Hematopoietic multipotent progenitor cell treated with erythropoietin and hydrocortisone succinate and interleukin-3 and kit ligand, for 15 days (in vitro differentiated cells): ENCODE results near the gene CD1D.
"Not testable (repeated sequence)": the region's sequence is repeated elsewhere in the genome, so short reads cannot be mapped to it uniquely, and the experiment has no call there.

Source experiments
- DNase-seq: peaks from one replicate; pipeline ENCODE4 v3.0.0-alpha.2; 2015; ENCODE audit warnings: low spot score

CD1D gene

DNA sequence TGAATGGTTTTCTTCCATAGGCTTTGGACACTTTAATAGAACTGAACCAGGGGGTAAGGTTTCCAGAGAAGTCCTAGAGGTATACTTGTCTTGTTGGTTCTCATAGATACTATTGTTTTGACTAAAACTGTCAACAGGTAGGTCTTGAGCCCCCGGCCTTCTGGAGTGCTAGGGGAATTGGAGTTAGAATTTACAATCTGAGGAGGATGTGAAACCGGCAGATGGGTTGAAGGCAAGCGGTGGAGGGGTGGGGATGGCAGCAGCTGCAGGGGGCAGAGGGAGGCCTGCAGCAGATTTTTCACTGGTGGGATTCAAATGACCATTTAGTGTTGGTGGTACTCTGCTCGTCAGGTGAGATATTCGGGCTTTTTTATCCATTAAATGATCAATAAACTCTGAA is 4.3 kb upstream of the CD1D start:
- no peak for DNase-seq

DNA sequence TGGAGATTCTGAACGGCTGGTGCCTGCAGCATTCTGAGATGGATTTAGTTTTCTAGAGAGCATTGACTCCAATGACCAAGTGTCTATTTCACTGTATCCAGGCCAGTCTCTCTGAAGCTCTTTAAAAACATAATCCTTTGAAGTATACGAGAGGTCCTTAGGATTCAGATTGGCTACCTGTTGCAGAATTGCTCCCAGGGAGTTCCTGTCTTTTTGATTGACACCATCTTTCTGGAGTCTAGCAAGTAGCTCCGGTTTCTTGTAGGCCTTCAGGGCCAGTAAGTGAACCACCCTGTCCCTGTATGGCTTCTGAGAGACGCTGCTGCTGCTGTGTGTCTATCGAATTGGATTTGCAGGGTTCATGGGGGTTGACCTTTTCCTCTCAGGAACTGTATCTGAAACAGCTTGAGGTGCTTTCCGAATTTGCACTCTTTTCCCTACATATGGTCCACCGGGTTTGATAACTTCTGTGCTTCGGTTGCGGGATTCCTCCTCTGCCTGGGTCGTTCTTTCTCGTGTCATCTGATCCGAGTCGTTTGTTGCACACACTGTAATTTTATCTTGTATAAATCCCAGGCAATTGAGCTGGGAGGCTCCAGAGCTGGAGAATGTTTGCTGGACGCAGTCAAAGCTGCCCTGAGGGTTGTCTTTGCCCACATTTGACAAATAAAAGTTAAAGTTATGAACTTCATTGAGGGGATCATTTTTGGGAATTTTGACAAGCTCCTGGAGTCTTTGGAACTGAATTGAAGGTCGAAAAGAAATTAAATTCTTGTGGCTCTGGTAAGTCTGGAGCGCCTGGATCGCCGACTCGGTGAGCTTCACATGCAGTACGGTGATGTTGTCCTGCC is 3.6 kb upstream of the CD1D start:
- not testable (repeated sequence) for DNase-seq

DNA sequence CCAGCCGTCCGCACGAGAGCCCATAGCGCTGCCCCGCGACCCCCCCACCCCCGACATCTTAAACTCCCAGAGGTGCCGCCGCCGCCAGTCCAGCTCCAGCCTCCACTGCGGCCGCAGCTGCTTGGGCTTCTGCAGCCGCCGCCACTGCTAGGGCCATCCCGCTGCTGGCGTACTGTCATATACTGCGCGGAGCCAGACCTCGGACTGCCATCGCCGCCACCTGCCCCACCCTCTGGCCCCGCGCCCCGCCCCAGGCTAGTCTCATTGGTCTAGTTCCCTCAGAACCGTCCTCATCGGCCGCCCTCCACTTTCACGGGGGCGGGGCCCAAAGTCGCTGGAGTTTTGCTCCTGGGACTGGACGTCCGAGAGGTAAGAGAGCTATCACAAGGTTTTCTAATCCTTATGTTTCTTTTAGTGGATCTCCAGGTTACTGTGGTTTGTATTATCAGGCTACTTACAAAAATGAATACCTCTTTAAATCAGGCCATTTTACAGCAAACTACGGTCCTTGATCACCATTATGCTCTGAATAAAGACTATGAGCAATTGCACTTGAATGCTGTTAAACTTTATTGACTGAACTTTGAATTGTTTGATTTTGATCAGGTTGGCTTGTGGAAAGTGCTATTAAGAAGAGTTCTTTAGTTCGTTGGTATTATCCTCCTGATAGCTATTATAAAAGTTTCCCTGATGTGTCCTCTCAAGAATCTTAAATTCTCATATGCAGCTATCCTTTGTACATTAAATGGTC is 2.8 kb upstream of the CD1D start:
- DNase-seq, result peak; percentile 82

DNA sequence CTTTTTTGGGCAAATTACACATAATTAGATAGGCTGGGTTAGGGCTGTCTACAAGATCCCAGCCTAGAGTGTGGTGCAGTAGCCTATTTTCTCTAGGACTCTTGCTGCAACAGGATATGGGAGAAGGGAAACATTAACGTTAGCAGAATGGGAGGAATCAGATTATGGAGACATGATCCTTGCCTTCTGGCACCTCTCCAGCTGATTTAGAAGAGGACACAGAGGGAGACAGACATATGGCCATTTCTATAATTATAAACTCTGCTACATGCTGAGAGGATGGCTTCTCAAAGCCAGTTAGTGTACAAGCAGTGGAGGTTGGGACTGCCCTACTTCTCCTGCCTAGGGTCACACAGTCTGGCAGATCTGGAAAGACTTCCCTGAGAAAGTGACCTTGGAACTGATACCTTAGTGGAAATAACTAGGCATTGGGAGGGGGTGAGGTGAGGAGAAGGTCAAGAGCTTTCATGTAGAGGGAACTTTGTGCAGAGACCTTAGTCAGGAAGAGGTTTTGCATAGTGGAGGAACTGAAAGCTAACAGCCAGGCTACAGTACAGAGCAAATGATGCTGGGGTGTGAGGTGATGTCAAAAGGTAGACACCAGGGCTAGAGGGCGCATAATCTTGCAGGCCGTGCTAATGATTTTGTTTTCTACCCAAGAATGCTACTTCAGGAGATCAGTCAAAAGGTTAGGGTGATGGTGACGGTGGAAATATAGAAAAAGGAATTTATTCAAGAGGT is 1.2 kb upstream of the CD1D start:
- peak; percentile 17 for DNase-seq

DNA sequence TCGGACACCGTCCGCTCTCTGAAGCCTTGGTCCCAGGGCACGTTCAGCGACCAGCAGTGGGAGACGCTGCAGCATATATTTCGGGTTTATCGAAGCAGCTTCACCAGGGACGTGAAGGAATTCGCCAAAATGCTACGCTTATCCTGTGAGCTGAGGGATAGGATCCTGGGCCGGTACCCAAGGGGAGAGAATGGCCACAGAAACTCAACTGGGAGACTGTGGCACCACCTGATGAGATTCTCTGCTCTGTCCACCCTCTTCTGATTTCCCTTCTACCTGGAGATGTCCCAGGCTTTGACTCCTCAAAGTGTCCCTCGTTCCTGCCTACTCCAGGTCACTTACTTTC is 855 bp downstream of the CD1D start:
- no peak for DNase-seq

DNA sequence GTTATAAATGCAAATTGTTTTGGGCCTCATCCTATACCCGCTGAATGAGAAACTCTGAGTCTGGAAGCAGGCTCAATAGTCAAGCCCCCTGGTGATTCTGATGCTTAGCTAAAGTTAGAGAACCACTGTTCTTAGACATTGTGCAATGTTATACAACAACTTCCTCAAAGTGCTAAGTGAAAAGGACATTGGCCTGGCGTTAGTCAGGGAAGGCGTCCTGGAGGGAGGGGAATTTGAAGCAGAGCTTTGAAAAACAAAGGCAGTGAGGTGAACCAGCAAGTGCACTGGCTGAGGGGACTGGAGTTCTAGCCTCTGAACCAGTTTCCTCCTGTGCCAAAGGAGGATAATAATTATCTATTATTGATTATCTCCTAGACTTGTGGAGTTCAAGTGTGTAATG is 5.1 kb downstream of the CD1D start:
- no peak for DNase-seq

DNA sequence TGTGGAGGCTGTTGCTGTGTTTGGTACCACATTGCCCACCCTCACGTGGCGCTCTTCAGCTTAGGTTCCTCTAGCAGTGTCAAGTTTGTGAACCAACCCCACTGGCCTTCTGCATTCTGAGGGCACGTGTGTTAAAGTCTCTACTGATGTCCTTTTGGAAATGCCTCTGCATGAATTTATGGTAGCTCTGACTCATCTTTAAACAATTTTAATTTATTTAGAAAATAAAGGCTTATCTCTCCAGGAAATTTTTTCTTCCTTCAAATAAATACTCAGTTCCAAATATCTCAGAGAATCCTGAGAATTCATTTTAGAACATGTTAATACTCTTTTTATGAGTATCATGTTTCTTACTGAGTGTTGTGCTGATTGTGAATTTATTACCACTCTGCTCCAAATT is 5.5 kb downstream of the CD1D start:
- no peak for DNase-seq

DNA sequence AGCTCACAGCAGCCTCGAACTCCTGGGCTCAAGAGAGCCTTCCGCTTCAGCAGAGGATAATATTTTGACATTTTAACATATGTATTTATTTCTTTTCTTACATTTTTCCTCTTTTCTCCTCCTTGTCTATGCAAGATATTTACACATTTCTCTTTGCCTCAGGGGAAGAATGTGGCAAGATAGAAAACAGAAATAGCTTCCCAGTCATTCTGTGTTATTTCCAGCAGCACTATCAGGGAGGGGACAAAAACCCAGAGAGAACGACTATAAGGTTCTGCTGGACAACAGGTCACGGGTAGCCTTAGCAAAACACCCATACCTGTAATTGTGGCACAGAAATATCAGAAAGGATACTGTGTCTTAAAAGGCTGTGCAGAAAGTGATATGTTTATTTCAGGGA is 7.9 kb downstream of the CD1D start:
- no peak for DNase-seq

DNA sequence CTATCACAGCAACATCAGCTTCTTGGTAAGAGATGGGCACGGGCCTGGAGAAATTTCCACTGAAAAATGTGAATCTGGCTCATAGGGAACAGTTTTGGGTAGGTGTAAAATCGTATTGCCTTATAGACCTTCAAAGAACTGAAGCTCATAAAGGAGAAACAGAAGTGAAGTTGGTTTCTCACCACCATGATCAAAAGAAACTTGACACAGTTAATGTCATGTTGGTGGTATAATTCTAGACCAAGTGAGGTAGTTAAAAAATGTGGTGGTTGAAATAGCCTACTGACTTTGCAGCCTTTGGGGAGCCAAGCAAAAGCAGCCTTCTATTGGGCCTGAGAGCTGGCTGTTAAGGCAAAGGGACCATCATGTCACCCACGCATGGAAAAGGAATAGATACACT is 8.9 kb downstream of the CD1D start:
- DNase-seq, result no peak

DNA sequence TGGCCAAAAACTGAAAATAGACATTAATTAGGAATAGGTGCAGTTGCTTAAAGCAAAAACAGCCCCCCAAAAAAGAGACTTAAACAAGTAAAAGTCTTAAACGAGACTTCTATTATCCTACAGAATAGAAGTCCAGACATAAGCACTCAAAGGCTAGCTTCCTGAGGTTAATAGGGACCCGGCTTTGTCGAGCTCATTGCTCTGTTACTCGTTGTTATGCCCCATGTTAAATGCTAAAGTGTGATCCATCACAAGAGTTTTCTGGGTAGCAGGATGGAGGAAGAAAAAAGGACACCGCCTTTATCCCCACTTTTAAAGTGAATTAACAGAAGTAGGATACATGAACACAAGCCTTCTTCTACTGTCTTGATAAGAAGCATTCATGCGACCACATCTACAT is 10.6 kb downstream of the CD1D start:
- no peak for DNase-seq

DNA sequence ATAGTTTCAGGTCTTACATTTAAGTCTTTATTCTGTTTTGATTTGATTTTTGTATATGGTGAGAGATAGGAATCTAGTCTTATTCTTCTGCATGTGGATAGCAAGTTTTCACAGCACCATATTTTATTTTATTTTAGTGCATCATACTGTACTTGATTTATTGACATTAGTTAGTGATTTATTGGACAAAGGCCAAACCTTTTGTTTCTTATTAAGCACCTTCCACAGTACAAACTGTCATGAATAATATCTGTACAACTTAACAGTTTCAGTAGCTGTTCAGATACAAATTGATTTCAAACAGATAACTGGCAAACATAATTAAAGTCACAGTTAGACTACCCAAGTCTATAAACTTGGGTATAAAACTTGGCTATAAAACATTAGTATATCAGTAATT is 15.8 kb downstream of the CD1D start:
- DNase-seq, result no peak

DNA sequence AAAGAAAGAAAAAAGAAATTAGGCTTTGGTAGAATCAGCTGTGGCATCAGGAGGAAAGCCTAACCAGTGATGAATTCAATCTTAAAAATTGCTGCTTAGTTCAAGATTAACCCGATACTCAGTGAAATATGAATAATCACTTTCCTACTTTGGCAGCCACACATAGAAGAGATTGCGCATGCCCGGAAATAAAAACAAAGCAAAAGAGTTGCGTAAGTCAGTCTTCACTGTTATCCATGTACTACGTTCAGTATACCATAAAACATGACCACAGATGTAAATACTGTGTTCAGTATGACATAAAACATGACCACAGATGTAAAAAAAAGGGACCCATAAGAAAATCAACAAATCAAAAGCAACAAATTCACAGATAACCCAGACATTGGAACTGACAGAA is 19.2 kb downstream of the CD1D start:
- no peak for DNase-seq

DNA sequence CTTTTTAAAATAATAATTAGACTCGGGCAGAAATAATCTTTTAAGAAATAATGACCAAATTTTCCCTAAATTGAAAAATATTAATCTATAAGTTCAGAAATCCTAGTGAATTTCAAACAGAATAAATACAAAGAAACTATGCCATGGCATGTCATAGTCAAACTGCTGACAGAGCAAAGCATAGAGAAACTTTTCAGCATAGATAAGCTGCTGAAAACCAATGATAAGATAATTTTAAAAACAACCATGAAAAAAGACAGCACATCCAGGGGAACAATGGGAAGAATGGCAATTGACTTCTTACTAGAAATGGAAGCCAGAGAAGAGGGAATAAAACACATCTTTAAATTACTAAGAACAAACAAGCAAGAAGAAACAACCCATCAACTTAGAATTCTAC is 19.8 kb downstream of the CD1D start:
- peak; percentile 16 for DNase-seq

DNA sequence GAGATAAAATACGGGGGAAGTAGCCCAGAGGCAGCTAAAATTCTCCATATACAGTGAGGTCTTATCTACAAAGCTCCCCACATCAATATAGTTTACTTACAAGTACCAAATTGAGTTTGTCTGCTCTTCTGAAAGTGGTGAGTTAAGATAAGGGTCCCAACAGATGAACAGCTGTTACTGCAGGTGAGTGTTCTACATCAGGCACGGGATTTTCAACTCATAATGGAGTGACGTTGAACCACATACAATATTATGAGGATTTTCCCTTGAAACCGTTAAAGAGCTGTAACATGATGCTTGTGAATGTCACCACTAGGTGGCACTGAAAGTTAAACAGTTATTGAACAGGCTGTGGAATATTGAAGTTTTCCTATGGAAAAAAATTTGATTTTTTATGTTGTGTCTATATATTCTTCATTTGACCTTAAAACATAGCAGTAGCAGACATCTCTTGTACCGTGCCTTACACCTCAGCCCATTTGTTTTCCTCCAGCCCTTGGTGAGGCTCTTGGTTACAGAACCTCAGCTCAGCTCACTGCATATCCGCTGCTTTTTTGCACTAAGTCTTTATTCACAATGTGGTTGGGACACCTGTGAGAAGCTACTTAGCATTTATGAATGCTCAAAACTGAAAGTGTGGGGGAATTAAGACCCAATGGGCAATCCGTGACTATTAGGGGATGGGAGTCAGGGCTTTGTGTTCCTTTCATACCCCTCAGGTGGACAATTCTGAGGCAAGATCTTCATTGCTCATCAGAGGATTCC is 23.2 kb downstream of the CD1D start:
- DNase-seq, result peak; percentile 71

DNA sequence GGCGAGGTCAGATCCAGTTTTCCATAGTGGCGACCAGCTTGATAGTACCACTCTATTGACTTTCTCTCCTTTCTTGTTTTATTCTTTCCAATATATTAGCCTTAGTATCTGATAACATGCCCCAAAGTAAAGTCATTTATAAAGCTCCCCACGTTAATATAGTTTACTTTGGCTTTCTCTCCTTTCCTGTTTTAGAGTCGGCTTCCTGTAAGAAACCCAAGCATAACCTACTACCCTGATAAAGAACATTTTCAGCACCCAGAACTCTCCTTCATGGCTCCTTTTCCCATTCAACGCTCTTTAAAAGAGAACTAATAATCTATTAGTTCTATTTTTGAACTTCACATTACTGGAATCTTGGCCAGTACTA is 23.7 kb downstream of the CD1D start:
- DNase-seq, result no peak

DNA sequence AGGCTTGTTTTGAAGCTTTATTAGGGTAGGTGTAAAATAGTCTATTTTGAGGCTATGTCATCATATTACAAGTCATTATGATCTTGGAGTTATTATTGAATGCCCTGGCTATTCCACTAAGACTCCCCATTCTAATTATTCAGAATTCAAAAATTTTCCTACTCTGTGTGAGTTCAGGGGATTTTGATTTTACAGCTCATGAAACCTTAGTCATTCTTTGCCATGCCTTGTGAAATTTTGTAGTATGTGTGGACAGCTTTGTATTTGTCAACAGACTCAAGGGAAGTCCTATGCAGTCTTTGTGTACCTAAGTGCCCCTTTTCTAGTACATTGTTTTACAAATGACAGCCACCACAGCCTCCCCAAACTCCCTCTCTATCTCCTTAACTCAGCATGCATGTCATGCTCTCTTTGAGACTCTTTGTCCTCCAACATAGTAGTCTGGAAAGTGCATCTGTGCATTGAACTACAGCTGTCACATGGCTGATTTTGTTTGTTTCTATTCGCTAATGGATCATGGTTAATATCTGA is 28.0 kb downstream of the CD1D start:
- DNase-seq, result no peak

DNA sequence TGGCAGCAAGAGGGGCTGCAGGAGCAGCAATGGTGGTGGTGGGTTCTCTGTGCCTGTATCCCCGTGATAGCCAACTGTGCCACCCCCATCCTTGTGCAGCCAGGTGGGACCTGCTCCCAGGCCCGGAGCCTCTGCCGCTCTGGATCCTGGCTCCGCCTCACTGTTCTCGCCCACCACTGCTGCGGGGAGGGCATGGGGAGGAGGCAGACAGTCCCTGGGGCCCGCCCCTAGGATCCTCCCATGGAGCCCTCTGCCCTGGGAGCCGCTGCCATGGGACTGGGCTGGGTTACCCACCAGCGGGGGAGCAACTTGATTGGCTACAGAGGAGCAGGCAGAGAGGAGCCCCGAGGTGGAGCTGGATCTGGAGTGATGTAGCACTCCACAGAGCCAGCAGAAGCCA is 31.6 kb downstream of the CD1D start:
- no peak for DNase-seq

DNA sequence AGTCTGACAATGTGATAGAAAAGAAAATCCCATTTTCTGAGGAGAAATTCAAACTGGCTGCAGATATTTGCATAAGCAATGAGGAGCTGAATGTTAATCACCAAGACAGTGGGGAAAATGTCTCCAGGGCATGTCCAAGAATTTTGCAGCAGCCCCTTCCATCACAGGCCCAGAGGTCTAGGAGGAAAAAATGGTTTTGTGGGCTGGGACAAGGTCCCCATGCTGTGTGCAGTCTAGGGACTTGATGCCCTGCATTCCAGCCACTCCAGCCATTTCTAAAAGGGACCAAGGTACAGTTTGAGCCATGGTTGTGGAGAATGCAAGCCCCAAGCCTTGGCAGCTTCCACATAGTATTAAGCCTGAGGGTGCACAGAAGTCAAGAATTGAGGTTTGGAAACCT is 42.8 kb downstream of the CD1D start:
- DNase-seq, result not testable (repeated sequence)

DNA sequence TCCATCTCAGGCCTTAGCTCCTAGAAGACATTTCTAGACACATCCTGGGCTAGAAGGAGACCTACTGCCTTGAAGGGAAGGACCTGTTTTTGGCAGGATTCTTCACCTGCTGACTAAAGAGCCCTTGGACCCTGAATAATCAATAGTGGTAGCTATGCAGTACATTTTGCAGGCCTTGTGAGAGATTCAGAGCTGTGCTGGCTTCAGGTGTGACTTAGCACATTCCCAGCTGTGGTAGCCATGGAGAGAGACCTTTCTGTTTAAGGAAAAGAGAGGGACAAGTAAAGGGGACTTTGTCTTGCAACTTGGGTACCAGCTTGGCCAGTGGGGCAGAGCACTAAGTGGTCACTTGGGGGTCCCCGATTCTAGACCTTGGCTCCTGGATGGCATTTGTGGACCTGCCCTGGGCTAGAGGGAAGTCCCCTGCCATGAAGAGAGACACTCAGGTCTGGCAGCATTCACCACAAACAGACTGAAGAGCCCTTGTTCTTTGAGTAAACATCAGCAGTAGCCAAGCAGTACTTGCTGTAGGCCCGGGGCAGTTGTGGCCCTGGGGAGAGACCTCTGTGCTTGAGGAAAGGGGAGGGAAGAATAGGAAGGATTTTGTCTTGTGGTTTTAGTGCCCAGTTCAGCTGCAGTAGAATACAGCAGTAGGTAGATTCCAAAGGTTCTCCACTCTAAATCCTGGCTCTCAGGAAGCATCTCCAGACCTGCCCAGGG is 47.4 kb downstream of the CD1D start:
- no peak for DNase-seq
